ENCODE results near the gene PRND. TPM values are rescaled to one million over a fixed set of nuclear protein-coding genes. Genes with fewer than 3 reads are reported as not detected.

Gene PRND
- total RNA-seq, 1 experiment from 2014 or later = 0.04 TPM

- WGBS (ENCODE audit: extremely low coverage, insufficient read length, low lambda C conversion rate) = no CpG with 5 or more reads among the region's 8 CpGs
- H3K4ac ChIP-seq (ENCODE audit: low read depth, low read length) = no peak overlapping the region
- H3T11ph ChIP-seq (ENCODE audit: low read length) = no peak overlapping the region
- no peak for DNase-seq
- no peak overlapping the region for H3K4me2 ChIP-seq (ENCODE audit: insufficient read depth, insufficient read length, low read length)
- no peak for TF ChIP-seq CTCF (conservative IDR thresholded peaks at IDR 0.05)
- no peak overlapping the region for H2BK15ac ChIP-seq (ENCODE audit: low read depth, low read length)
- H2AK5ac ChIP-seq (ENCODE audit: insufficient read length, low read length) = no peak overlapping the region
- H3K9ac ChIP-seq (ENCODE audit: extremely low read depth, insufficient read length, low read length) = no peak overlapping the region
- no peak overlapping the region for H2BK12ac ChIP-seq (ENCODE audit: insufficient read length, low read depth, low read length)
- H4K5ac ChIP-seq (ENCODE audit: insufficient read length, low read depth, low read length) = no peak overlapping the region
- no peak overlapping the region for H3K14ac ChIP-seq (ENCODE audit: insufficient read depth, low read length)
- no peak overlapping the region for H3K56ac ChIP-seq (ENCODE audit: insufficient read length, low read depth, low read length)
- no peaks in the 10 kb centered on the region for H3K27me3 ChIP-seq (ENCODE audit: insufficient read depth, low read length)
- H3K79me2 ChIP-seq (ENCODE audit: insufficient read depth, low read length) = no peaks in the 10 kb centered on the region
- no peaks in the 10 kb centered on the region for H3K23me2 ChIP-seq (ENCODE audit: insufficient read length, low read depth, low read length, poor library complexity, severe bottlenecking)
- Mint-ChIP-seq H3K4me1 (peaks cover 13 to 14% of the 10 kb centered on the region in 2 experiments), H3K27me3 (ENCODE audit: low read depth) (peaks cover 4% of the 10 kb centered on the region), H3K27ac (no peak overlapping the region), H3K36me3 (ENCODE audit: insufficient read depth in 1 of 3, low read depth in 3 of 3) (no peaks in the 10 kb centered on the region), H3K4me3 (no peak overlapping the region), H3K9me3 (no peaks in the 10 kb centered on the region)
- no peaks in the 10 kb centered on the region for H3K9me3 ChIP-seq (ENCODE audit: control insufficient read depth, low read depth, low read length)
- H4K8ac ChIP-seq (replicated peaks; ENCODE audit: insufficient read length, low read depth, low read length) = no peak overlapping the region
- no peak overlapping the region for H3K18ac ChIP-seq (ENCODE audit: insufficient read length, low read depth, low read length)
- H2BK20ac ChIP-seq (ENCODE audit: low read depth, low read length, poor library complexity, severe bottlenecking) = no peak overlapping the region
- no peak overlapping the region for H3K27ac ChIP-seq (ENCODE audit: insufficient read length, low read depth, low read length)
- H3K4me1 ChIP-seq (ENCODE audit: insufficient read depth, low read length) = no peaks in the 10 kb centered on the region
- H4K91ac ChIP-seq (ENCODE audit: insufficient read length, low read depth, low read length) = no peak overlapping the region
- no peaks in the 10 kb centered on the region for H4K20me1 ChIP-seq (ENCODE audit: control insufficient read depth, insufficient read depth, insufficient read length)
- H2BK5ac ChIP-seq (ENCODE audit: insufficient read length, low read length) = no peak overlapping the region
- no peak overlapping the region for H2AFZ ChIP-seq (ENCODE audit: low read length)
- no peaks in the 10 kb centered on the region for H3K79me1 ChIP-seq (ENCODE audit: insufficient read depth, low read depth, low read length, poor library complexity, severe bottlenecking)
- H2BK120ac ChIP-seq (ENCODE audit: low read depth, low read length, poor library complexity, severe bottlenecking) = no peak overlapping the region
- no peak overlapping the region for H3K23ac ChIP-seq (ENCODE audit: insufficient read length, low read depth, low read length)
Measured at GRCh38 chr20:4728120-4728760, 6.5 kb downstream of the PRND start.
